HG03064 (cell line): ENCODE data around the gene PSPH.
"Not testable (repeated sequence)": the region's sequence is repeated elsewhere in the genome, so short reads cannot be mapped to it uniquely, and the experiment has no call there.

Source experiments
- ATAC-seq: cut with Tn5 transposase; IDR thresholded peaks from one replicate; pipeline ENCODE4 v1.9.1; 2021; ENCODE audit warnings: low read depth; ENCODE audit not compliant: unreplicated experiment

Gene PSPH

DNA sequence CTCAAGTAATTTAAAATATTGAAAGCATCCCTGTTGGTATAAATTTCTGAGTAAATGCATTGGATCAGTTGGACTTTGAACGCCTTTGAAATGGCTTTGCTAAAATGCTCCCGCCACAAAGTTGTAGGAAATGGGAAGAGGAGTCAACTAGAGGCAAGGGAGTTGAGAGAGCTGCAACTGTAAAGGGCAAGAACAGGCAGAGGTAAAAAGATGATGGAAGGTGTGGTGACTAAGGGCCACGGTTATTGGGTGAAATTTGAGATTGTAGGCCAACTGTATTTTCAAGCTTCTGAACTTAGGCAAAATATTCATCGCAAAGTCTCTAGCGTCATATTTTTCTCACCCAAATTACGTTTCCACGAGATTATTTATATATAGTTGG lies 12.2 kb upstream of the PSPH start:
- ATAC-seq, result no peak

DNA sequence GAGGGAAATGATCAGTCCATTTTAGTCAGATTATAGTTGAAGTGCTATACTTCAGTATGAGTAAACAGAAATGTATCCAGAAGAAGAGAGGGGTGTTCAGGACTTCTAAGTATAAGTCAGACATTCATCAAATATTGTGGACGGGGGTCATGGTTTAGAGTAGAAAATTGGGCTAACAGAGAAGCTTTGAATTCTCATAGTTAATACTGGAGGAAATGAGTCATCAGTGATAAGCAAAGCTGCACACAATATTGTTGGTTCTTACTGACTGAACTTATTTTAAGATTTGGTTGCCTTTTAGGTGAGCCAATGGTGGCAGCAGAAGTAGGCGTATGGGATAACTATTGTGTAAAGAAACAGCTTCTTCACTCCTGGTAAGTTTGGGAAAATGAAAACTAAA lies 11.1 kb upstream of the PSPH start:
- ATAC-seq, result no peak

- ATAC-seq, result no peak
These were observed 2.7 kb upstream of the PSPH start for GRCh38 chr7:56053993-56054392.

DNA sequence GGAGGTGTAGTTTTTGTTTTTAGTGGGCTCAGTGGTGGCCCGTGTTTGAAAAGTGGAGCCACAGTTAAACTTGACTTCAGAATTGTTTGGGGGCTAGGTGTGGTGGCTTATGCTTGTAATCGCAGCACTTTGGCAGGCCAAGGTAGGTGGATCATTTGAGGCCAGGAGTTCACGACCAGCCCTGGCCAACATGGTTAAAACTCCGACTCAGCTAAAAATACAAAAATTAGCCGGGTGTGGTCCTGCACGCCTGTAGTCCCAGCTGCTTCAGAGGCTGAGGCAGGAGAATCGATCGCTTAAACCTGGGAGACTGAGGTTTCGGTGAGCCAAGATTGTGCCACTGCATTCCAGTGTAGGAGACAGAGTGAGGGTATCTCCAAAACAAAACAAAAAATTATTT lies 2.1 kb upstream of the PSPH start:
- ATAC-seq, result no peak

DNA sequence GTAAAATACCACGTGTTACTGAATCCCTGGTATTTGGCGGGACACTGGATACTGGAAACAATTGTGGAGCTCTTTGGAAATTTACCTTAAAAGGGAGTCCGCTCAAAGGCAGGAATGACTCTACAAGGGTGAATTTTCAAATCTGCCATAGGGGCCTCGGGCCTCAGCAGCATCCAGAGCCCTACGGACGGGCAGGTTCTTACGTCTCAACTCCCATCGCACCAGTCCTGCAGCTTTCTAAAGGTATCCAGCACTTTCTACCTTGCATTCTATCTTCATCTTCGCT lies 248 bp downstream of the PSPH start:
- no peak for ATAC-seq

- ATAC-seq, result not testable (repeated sequence)
These were observed 2.5 kb downstream of the PSPH start for GRCh38 chr7:56048763-56049162.

- no peak for ATAC-seq
These were observed 3.0 kb downstream of the PSPH start for GRCh38 chr7:56048245-56048644.

GRCh38 chr7:56047446-56048116 lies 3.7 kb downstream of the PSPH start:
- ATAC-seq, result not testable (repeated sequence)

GRCh38 chr7:56046721-56047445 lies 4.4 kb downstream of the PSPH start:
- no peak for ATAC-seq

DNA sequence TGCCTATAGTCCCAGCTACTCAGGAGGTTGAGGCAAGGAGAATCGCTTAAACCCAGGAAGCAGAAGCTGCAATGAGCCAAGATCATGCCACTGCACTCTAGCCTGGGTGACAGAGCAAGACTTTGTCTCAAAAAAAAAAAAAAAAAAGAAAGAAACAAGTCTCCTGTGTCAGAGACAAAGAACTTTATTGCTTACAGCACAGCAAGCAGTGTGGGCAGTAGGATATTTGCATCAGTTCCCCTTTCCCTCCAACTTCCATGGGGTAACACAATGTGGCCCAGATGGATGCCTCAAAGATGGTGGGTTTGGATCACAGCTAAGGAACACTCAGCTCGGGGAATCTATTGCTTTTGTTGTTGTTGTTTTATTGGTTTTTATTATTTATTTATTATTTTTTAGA lies 5.5 kb downstream of the PSPH start:
- not testable (repeated sequence) for ATAC-seq

GRCh38 chr7:56040730-56041129 lies 10.5 kb downstream of the PSPH start:
- ATAC-seq, result no peak

GRCh38 chr7:56033671-56034432 lies 17.4 kb downstream of the PSPH start:
- ATAC-seq, result peak; percentile 94

DNA sequence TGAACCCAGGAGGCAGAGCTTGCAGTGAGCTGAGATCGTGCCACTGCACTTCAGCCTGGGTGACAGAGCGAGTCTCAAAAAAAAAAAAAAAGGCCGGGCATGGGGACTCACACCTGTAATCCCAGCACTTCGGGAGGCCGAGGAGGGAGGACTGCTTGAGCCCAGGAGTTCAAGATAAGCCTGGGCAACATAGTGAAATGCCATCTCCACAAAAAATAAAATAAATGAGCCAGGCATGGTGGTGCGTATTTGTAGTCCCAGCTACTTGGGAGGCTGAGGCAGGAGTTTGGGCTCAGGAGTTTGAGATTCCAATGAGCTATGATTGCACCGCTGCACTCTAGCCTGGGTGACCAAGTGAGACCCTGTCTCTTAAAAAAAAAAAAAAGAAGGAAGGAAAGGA lies 18.7 kb downstream of the PSPH start:
- not testable (repeated sequence) for ATAC-seq

DNA sequence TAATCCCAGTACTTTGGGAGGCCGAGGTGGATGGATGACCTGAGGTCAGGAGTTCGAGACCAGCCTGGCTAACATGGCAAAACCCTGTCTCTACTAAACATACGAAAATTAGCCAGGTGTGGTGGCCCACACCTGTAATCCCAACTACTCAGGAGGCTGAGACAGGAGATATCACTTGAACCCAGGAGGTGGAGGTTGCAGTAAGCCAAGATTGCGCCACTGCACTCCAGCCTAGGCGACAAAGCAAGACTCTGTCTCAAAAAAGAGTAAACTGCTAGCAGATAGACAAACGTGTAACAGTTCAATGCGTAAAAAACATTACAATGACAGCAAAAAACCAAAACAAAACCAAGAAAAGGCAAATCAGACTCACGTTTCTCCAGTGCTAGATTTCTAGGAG lies 19.7 kb downstream of the PSPH start:
- ATAC-seq, result not testable (repeated sequence)

GRCh38 chr7:56030340-56030739 lies 20.9 kb downstream of the PSPH start:
- ATAC-seq, result no peak

GRCh38 chr7:56028942-56029630 lies 22.2 kb downstream of the PSPH start:
- no peak for ATAC-seq

- ATAC-seq, result no peak
These were observed 24.7 kb downstream of the PSPH start for GRCh38 chr7:56026538-56026937.

- no peak for ATAC-seq
These were observed 27.7 kb downstream of the PSPH start for GRCh38 chr7:56023500-56023899.

GRCh38 chr7:56019501-56019900 lies 31.7 kb downstream of the PSPH start:
- no peak for ATAC-seq

- ATAC-seq, result not testable (repeated sequence)
These were observed 34.2 kb downstream of the PSPH start for GRCh38 chr7:56017015-56017414.

DNA sequence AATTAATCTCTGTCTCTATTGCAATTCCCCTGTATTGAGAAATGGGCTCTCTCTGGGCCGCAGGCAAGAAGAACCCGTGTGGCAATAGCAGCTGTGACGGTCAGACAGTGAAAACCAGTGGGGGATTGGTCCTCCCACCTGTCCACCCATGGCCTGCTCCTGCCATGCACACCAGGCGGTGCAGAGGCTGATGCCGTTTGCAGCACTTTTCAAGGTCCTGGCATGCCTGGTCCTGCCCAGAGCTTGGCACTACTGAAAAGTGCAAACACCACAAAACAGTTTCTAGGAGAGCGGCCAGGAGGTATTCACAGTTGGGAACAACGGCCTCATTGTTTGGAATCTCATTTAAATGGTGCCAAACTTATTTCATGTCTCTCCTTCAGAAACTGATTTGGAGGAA lies 41.5 kb downstream of the PSPH start:
- ATAC-seq, result no peak
